Measurements from ENCODE around the gene GLRX. TPM values are rescaled to one million over a fixed set of nuclear protein-coding genes. Genes with fewer than 3 reads are reported as not detected.
A peak's percentile ranks its signal among the peaks of the same experiment; 100 is the strongest.

The GLRX gene
- total and polyA plus RNA-seq, 12 donors, result 51.6 to 156 (median 111) TPM

GRCh38 chr5:95835682-95836385 is 13.3 kb upstream of the GLRX start:
- no peak for DNase-seq
- no peaks in the 10 kb centered on the region for H3K9me3 ChIP-seq
- H3K27me3 ChIP-seq, result no peaks in the 10 kb centered on the region
- no peaks in the 10 kb centered on the region for H3K36me3 ChIP-seq
- intact Hi-C loops (cut with DNase I), result loop anchor here in 3 of 10 donors (5.0 kb wide), 3 partner anchors 34 to 194 kb away; no protein-coding TSS in a partner anchor
- peak overlapping the region in 8 of 10 donors; percentile 47 to 69 (median 61) for H3K4me3 ChIP-seq
- WGBS, 2 donors, result 42 to 60% methylated on average over 10 of the region's 10 CpGs
- peak overlapping the region in 8 of 10 donors; percentile 80 to 97 (median 88) for H3K27ac ChIP-seq
- no peak for TF ChIP-seq CTCF (IDR thresholded peaks at IDR 0.05)
- ATAC-seq, result peak in 5 of 8 donors; percentile 12 to 31 (median 22)
- H3K4me1 ChIP-seq, result peaks cover 4 to 52% (median 21%) of the 10 kb centered on the region in 9 donors

- ATAC-seq (no peak), DNase-seq (no peak)
- Histone ChIP-seq H3K27ac (no peak overlapping the region), H3K4me1 (peaks cover 4 to 47% (median 21%) of the 10 kb centered on the region in 9 donors), H3K4me3 (no peak overlapping the region), H3K9me3 (no peaks in the 10 kb centered on the region), H3K36me3 (no peaks in the 10 kb centered on the region), H3K27me3 (no peaks in the 10 kb centered on the region)
- intact Hi-C loops (cut with DNase I), result no loop called here
- TF ChIP-seq CTCF (IDR thresholded peaks at IDR 0.05), result no peak
Measured at GRCh38 chr5:95832664-95833063, 10.1 kb upstream of the GLRX start.

GRCh38 chr5:95830226-95830625 is 7.7 kb upstream of the GLRX start:
- intact Hi-C loops (cut with DNase I), result no loop called here
- DNase-seq (no peak), ATAC-seq (no peak)
- no peaks in the 10 kb centered on the region for H3K27me3 ChIP-seq
- H3K4me3 ChIP-seq, result no peak overlapping the region
- H3K4me1 ChIP-seq, result peaks cover 0 to 43% (median 4%) of the 10 kb centered on the region in 9 donors
- H3K9me3 ChIP-seq, result no peaks in the 10 kb centered on the region
- no peaks in the 10 kb centered on the region for H3K36me3 ChIP-seq
- no peak for TF ChIP-seq CTCF (IDR thresholded peaks at IDR 0.05)
- WGBS, 2 donors, result 95 to 100% methylated on average over 2 of the region's 2 CpGs
- no peak overlapping the region for H3K27ac ChIP-seq

- no peak for DNase-seq
- no peaks in the 10 kb centered on the region for H3K36me3 ChIP-seq
- intact Hi-C loops (cut with DNase I), result no loop called here
- no peak for ATAC-seq
- 75 to 84% methylated on average over 3 of the region's 3 CpGs for WGBS, 2 donors
- no peak overlapping the region for H3K4me3 ChIP-seq
- no peak overlapping the region for H3K27ac ChIP-seq
- no peak for TF ChIP-seq CTCF (IDR thresholded peaks at IDR 0.05)
- H3K4me1 ChIP-seq, result peaks cover 11 to 45% (median 19%) of the 10 kb centered on the region in 9 donors
- no peaks in the 10 kb centered on the region for H3K9me3 ChIP-seq
- H3K27me3 ChIP-seq, result no peaks in the 10 kb centered on the region
Measured at GRCh38 chr5:95827892-95828246, 5.3 kb upstream of the GLRX start.
